ENCODE measurements around the gene CHD9. TPM values are rescaled to one million over a fixed set of nuclear protein-coding genes. Genes with fewer than 3 reads are reported as not detected.

The CHD9 gene
- total RNA-seq, 1 experiment from 2014 or later: 18.9 TPM

- H3K9me2 ChIP-seq (ENCODE audit: insufficient read depth): no peaks in the 10 kb centered on the region
- no peak for DNase-seq (ENCODE audit: low read depth, low spot score)
- no peak overlapping the region for H3K27ac ChIP-seq (ENCODE audit: low read depth, low read length)
- no peaks in the 10 kb centered on the region for H4K20me1 ChIP-seq (ENCODE audit: insufficient read depth)
- TF ChIP-seq FOSL1 (IDR thresholded peaks at IDR 0.05; ENCODE audit: low read depth) (no peak), POLR2A (IDR thresholded peaks at IDR 0.05; ENCODE audit: borderline replicate concordance, extremely low read depth, insufficient read depth, insufficient read length) (no peak), ZNF274 (IDR thresholded peaks at IDR 0.05; ENCODE audit: low read depth, low read length) (no peak), RAD21 (IDR thresholded peaks at IDR 0.05; ENCODE audit: low read depth) (no peak), CEBPB (IDR thresholded peaks at IDR 0.05; ENCODE audit: low read depth) (no peak), TCF7L2 (IDR thresholded peaks at IDR 0.05; ENCODE audit: borderline replicate concordance, extremely low read depth, insufficient read depth, insufficient read length) (no peak), JUND (IDR thresholded peaks at IDR 0.05) (no peak), ZFX (IDR thresholded peaks at IDR 0.05) (no peak), SP1 (IDR thresholded peaks at IDR 0.05; ENCODE audit: low read depth) (no peak), MAX (IDR thresholded peaks at IDR 0.05) (no peak), EGR1 (IDR thresholded peaks at IDR 0.05; ENCODE audit: low read depth) (no peak), ZBTB33 (IDR thresholded peaks at IDR 0.05; ENCODE audit: extremely low read depth, insufficient replicate concordance, low read length) (no peak), YY1 (IDR thresholded peaks at IDR 0.05; ENCODE audit: extremely low read depth, insufficient replicate concordance, low read depth, low read length) (no peak)
- H3K27me3 ChIP-seq (ENCODE audit: insufficient read depth, low read length): no peaks in the 10 kb centered on the region
- POLR2A ChIA-PET: no interaction called here
- H3K4me2 ChIP-seq (ENCODE audit: low read length): no peak overlapping the region
- CTCF ChIA-PET: no interaction called here
- no peak overlapping the region for H3K9ac ChIP-seq (ENCODE audit: low read length)
- BruUV-seq (replicated peaks): no TSS peak
- H3K4me3 ChIP-seq (replicated peaks in 1 of 2; ENCODE audit: low read depth in 1 of 2, low read length in 2 of 2): no peak overlapping the region
- RAD21 ChIA-PET (ENCODE audit: low non-redundant PET in 1 of 2, low total read pairs in 2 of 2, uncharacterized antibody in 2 of 2, unreplicated experiment in 2 of 2): no interaction called here
- intact Hi-C loops (cut with micrococcal nuclease): no loop called here
- no peak for ATAC-seq
- H3K79me2 ChIP-seq (ENCODE audit: insufficient read depth, low read length): no peaks in the 10 kb centered on the region
- H3K9me3 ChIP-seq (ENCODE audit: control insufficient read depth in 1 of 2, insufficient read depth in 1 of 2, low read depth in 1 of 2, low read length in 2 of 2): no peaks in the 10 kb centered on the region
- H2AFZ ChIP-seq (ENCODE audit: low read depth, low read length, poor library complexity, severe bottlenecking): no peak overlapping the region
- peaks cover 0 to 1% of the 10 kb centered on the region in 2 experiments; a peak in 2 of 4 replicates for H3K4me1 ChIP-seq (ENCODE audit: control insufficient read depth in 1 of 2, insufficient read depth in 2 of 2, low read length in 2 of 2)
- H3K36me3 ChIP-seq (ENCODE audit: control insufficient read depth in 1 of 2, insufficient read depth in 2 of 2, low read length in 2 of 2): no peaks in the 10 kb centered on the region
Observed at GRCh38 chr16:53378138-53378537, 323.3 kb downstream of the CHD9 start.

Other genes starting within 250 kb of the CHD9 start
- 1.2 TPM for gene CHD9NB, start 2.1 kb upstream of the CHD9 start, total RNA-seq (2021; ENCODE audit: unreplicated experiment)

Measured in HCT116 (cell line).